HFFc6 (cell line): Measurements from ENCODE around the gene CACHD1. TPM values are rescaled to one million over a fixed set of nuclear protein-coding genes. Genes with fewer than 3 reads are reported as not detected.
A peak's percentile ranks its signal among the peaks of the same experiment; 100 is the strongest.

Experiments used
- DNase-seq: peaks from one replicate; pipeline ENCODE4 v3.0.0-alpha.2; 2018
- H3K27ac Mint-ChIP-seq: 2 replicates; pipeline ENCODE4 v1.8.0; 2020; ENCODE audit warnings: mild to moderate bottlenecking, mixed read lengths
- H3K27me3 Mint-ChIP-seq: 2 replicates; pipeline ENCODE4 v1.8.0; 2021; ENCODE audit warnings: mild to moderate bottlenecking, moderate library complexity, mixed read lengths; ENCODE audit not compliant: insufficient read depth
- H3K36me3 Mint-ChIP-seq: 2 replicates; pipeline ENCODE4 v1.8.0; 2021; ENCODE audit warnings: low read depth, mixed read lengths
- H3K4me1 Mint-ChIP-seq: 2 replicates; pipeline ENCODE4 v1.8.0; 2020; ENCODE audit warnings: low read depth, mixed read lengths
- H3K4me3 Mint-ChIP-seq: 2 replicates; pipeline ENCODE4 v1.8.0; 2020; ENCODE audit warnings: mild to moderate bottlenecking, moderate library complexity, mixed read lengths
- H3K9me3 Mint-ChIP-seq: 2 replicates; pipeline ENCODE4 v1.8.0; 2020; ENCODE audit warnings: mild to moderate bottlenecking, mixed read lengths
- total RNA-seq, 6 experiments: library from RNA; stranded (reverse); fragmentation: NEBNext Ultra II Directional; extraction: Animal tissue kit (Norgen Biotek cat#: 25700); gene quantifications; 2 replicates in 1 of 6; 3 replicates in 5 of 6; pipeline ENCODE4 v1.2.3, GENCODE V29; 2021
- TF ChIP-seq, protein P1 (sequence below): fragments of 200-600 bp; sonication (generic); IDR thresholded peaks from 2 replicates; pipeline ENCODE4 v1.5.0; 2021; ENCODE audit warnings: antibody characterized with exemption, mild to moderate bottlenecking

The CACHD1 gene
- total RNA-seq, 6 experiments from 2014 or later, result 3.9 to 5.5 (median 5.1) TPM

DNA sequence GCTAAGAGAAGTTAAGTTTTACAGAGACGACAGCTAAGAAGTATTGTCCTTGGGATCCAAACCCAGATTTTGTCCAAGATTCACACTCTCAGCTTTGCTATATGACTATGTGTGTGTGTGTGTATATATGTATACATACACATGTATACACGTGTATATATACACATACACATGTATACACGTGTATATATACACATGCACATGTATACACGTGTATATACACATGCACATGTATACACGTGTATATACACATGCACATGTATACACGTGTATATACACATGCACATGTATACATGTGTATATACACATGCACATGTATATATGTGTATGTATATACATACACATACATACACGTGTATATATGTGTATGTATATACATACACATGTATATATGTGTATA is 3.9 kb upstream of the CACHD1 start:
- Mint-ChIP-seq H3K27me3 (peaks cover 12% of the 10 kb centered on the region), H3K4me3 (no peak overlapping the region), H3K4me1 (peaks cover 8% of the 10 kb centered on the region), H3K36me3 (no peaks in the 10 kb centered on the region), H3K27ac (no peak overlapping the region), H3K9me3 (no peaks in the 10 kb centered on the region)
- DNase-seq, result no peak
- TF ChIP-seq, protein P1, sequence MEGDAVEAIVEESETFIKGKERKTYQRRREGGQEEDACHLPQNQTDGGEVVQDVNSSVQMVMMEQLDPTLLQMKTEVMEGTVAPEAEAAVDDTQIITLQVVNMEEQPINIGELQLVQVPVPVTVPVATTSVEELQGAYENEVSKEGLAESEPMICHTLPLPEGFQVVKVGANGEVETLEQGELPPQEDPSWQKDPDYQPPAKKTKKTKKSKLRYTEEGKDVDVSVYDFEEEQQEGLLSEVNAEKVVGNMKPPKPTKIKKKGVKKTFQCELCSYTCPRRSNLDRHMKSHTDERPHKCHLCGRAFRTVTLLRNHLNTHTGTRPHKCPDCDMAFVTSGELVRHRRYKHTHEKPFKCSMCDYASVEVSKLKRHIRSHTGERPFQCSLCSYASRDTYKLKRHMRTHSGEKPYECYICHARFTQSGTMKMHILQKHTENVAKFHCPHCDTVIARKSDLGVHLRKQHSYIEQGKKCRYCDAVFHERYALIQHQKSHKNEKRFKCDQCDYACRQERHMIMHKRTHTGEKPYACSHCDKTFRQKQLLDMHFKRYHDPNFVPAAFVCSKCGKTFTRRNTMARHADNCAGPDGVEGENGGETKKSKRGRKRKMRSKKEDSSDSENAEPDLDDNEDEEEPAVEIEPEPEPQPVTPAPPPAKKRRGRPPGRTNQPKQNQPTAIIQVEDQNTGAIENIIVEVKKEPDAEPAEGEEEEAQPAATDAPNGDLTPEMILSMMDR, result no peak

DNA sequence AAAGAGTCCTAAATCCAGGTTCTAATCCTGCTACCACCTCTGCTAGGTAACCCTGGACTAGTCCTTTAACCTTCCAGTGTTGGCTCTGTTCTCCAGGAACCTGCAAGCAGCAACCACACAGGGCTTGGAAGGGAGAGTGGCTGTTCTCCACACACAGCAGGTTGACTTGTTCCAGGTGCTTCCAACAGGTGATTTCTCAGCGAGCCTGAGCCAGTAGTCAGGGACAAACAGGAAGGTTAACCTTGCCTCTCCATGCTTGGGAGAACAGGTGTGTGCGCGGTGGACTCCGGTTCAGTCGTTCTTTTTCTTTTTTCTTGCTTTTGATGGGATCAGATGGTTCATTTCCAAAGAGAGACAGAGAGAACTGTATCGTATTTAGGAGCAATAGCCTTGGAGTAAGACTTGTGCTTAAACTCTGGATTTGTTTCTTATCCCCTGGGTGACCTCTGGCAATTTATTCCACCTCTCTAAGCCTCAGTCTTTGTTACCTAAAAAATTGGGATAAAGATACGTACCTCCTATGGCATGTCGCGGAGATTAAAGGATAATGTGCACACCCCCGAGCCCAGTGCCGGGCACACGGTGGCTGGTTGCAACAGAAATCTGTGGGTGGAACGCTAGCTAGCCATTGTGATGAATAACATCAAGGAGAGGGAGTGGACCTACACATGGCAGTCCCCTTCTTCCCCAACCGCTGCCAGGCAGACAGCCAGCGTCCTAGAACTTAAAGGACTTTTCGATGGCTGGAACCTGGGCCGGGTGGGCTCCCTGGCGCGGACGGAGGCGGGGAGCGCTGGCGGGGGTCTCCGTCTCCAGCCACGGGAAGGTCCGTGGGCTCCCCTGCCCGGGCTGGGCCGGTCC is 583 bp upstream of the CACHD1 start:
- H3K27ac Mint-ChIP-seq, result no peak overlapping the region
- H3K27me3 Mint-ChIP-seq, result peaks cover 12% of the 10 kb centered on the region
- TF ChIP-seq, protein P1, result no peak
- DNase-seq, result no peak
- H3K36me3 Mint-ChIP-seq, result no peaks in the 10 kb centered on the region
- H3K4me3 Mint-ChIP-seq, result peak overlapping the region; percentile 93
- peaks cover 26% of the 10 kb centered on the region for H3K4me1 Mint-ChIP-seq
- no peaks in the 10 kb centered on the region for H3K9me3 Mint-ChIP-seq

DNA sequence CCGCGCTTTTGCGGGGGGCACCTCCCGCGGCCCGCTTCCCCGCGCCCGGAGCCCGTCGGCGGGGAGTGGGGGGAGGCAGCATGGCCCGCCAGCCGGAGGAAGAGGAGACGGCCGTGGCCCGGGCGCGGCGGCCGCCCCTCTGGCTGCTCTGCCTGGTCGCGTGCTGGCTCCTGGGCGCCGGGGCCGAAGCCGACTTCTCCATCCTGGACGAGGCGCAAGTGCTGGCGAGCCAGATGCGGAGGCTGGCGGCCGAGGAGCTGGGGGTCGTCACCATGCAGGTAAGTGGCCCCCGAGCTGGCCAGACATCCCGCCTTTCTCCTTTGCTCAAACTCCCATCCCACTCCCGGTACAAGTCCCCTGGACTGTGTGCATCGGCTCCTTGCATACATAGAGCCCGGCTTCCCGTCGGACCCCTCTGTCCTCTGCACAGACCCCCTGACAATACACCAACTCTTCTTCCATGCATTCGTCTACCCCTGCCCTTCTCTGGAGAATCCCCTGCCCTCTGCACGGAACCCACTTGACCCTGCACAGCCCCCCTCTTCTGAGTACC is 812 bp downstream of the CACHD1 start:
- Mint-ChIP-seq H3K9me3 (no peaks in the 10 kb centered on the region), H3K27ac (peak overlapping the region; percentile 31), H3K36me3 (no peaks in the 10 kb centered on the region), H3K4me3 (peak overlapping the region; percentile 93), H3K4me1 (peaks cover 36% of the 10 kb centered on the region), H3K27me3 (peaks cover 10% of the 10 kb centered on the region)
- DNase-seq, result no peak
- TF ChIP-seq, protein P1, result no peak

DNA sequence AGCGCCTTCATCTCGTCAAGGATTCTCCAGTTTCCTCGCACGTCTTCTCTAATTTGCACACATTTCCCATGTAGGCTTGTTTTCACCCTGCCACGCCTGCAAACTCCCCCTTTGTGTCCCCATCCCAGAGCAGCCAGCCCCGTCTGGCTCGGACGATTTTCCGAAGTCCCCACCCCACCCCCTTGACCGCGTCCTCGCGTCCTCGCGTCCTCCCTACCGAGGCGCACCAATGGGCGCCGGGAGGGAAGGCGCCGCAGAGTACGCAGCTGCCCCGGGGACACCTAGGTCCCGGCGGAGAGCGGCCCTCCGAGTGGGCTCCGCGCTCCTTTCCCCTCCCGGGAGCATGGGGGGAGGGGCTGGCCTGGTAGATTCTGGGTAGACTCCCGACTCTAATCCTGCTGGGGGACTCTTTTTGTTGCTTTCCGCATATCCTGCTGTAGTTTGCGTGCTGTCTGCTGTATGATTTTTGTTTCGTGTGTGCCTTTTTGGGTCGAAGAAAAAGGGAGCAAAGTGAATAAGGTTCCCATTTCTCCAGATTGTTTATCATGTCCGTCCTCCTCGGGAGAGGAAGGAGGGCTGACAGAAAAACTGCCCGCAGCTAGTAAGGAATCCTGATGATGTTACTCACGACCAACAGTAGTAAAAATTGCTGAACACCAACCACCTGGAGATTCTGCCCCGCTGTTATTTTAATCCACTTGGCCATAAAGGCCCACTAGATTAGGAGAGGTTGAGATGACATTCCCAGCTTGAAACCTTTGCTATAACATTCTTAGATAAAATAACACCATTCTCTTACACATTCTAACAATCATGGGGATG is 1.5 kb downstream of the CACHD1 start:
- TF ChIP-seq, protein P1, result no peak
- Mint-ChIP-seq H3K4me1 (peaks cover 43% of the 10 kb centered on the region), H3K27me3 (peaks cover 10% of the 10 kb centered on the region), H3K9me3 (no peaks in the 10 kb centered on the region), H3K4me3 (peak overlapping the region; percentile 93), H3K27ac (peak overlapping the region; percentile 57), H3K36me3 (no peaks in the 10 kb centered on the region)
- DNase-seq, result peak; percentile 40

DNA sequence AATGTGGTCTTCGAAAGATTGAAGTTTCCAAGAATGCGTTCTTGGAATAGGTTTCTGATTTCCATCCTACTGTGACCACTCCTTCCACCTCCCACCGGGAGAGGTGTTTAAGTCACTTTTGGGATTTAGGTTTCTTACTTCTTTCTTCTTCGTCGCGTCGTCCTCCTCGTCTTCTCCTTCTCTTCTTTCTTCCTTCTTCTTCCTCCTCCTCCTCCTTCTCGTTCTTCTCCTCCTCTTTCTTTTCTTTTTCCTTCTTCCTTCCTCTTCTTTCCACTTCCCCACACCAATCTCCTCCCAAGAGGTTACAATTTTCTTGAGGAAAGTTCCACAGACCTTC is 2.1 kb downstream of the CACHD1 start:
- Mint-ChIP-seq H3K36me3 (no peaks in the 10 kb centered on the region), H3K4me3 (peak overlapping the region; percentile 93), H3K9me3 (no peaks in the 10 kb centered on the region), H3K27me3 (peaks cover 10% of the 10 kb centered on the region), H3K27ac (no peak overlapping the region), H3K4me1 (peaks cover 49% of the 10 kb centered on the region)
- TF ChIP-seq, protein P1, result no peak
- DNase-seq, result no peak
